Measurements from ENCODE around the gene ASNSD1.
A peak's percentile ranks its signal among the peaks of the same experiment; 100 is the strongest.

Gene ASNSD1

GRCh38 chr2:189661148-189661956 is at the start of gene ASNSD1:
Gene ASNSD1 (plus strand): TSS chr2:189661459. CDS start chr2:189666133, 4,674 bp downstream.
- peak; percentile 99 for DNase-seq

- DNase-seq = peak; percentile 31
Observed at GRCh38 chr2:189613077-189613636, 48.1 kb upstream of the ASNSD1 start.

GRCh38 chr2:189613650-189614420 is 47.4 kb upstream of the ASNSD1 start:
- no peak for DNase-seq

GRCh38 chr2:189614585-189614984 is 46.7 kb upstream of the ASNSD1 start:
- no peak for DNase-seq

- DNase-seq = no peak
Observed at GRCh38 chr2:189618197-189618596, 43.1 kb upstream of the ASNSD1 start.

GRCh38 chr2:189621781-189622180 is 39.5 kb upstream of the ASNSD1 start:
- no peak for DNase-seq

GRCh38 chr2:189623049-189623448 is 38.2 kb upstream of the ASNSD1 start:
- DNase-seq = no peak

GRCh38 chr2:189624648-189625355 is 36.5 kb upstream of the ASNSD1 start:
- DNase-seq = no peak

GRCh38 chr2:189625636-189626035 is 35.6 kb upstream of the ASNSD1 start:
- DNase-seq = no peak

- DNase-seq = no peak
Observed at GRCh38 chr2:189627789-189628188, 33.5 kb upstream of the ASNSD1 start.

- DNase-seq = no peak
Observed at GRCh38 chr2:189628817-189629530, 32.3 kb upstream of the ASNSD1 start.

GRCh38 chr2:189629531-189630453 is 31.5 kb upstream of the ASNSD1 start:
- no peak for DNase-seq

- no peak for DNase-seq
Observed at GRCh38 chr2:189631849-189632248, 29.4 kb upstream of the ASNSD1 start.

- no peak for DNase-seq
Observed at GRCh38 chr2:189633392-189633811, 27.9 kb upstream of the ASNSD1 start.

GRCh38 chr2:189635353-189635752 is 25.9 kb upstream of the ASNSD1 start:
- no peak for DNase-seq

- DNase-seq = no peak
Observed at GRCh38 chr2:189638301-189639006, 22.8 kb upstream of the ASNSD1 start.

GRCh38 chr2:189639007-189639609 is 22.2 kb upstream of the ASNSD1 start:
- DNase-seq = no peak

GRCh38 chr2:189641002-189641401 is 20.3 kb upstream of the ASNSD1 start:
- DNase-seq = no peak

- no peak for DNase-seq
Observed at GRCh38 chr2:189641590-189641989, 19.7 kb upstream of the ASNSD1 start.

GRCh38 chr2:189646521-189646920 is 14.7 kb upstream of the ASNSD1 start:
- DNase-seq = no peak

All from femur (tissue), 1 donor.